Measurements from ENCODE around the gene PRKG1. TPM values are rescaled to one million over a fixed set of nuclear protein-coding genes. Genes with fewer than 3 reads are reported as not detected.

The PRKG1 gene
- total and polyA plus RNA-seq, 7 experiments from 2014 or later, result 0.19 TPM; not detected in 6

DNA sequence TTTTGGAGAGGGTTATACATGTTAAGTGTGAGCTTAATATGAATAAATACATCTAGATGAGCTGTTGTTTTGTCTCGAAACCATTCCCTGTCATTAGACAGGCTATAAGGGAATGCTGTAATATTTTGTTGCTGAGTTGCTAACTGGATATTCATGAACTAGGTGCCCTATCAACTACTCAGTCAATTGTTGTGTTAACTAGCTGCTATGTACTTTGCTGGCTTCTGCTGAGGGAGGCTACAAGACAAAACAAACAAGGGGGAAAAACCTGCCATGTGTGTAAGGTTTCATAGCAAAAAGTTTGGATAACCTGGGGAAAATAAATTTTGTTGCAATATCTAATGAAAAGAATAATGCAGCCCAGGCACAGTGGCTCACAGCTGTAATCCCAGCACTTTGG lies 514.7 kb downstream of the PRKG1 start:
- POLR2A ChIA-PET, result no interaction called here
- ATAC-seq (no peak), DNase-seq (no peak)
- Histone ChIP-seq H3K9me3 (ENCODE audit: control insufficient read depth in 2 of 3, low read length in 3 of 3) (no peaks in the 10 kb centered on the region), H3K27me3 (ENCODE audit: control insufficient read depth in 2 of 2, insufficient read depth in 2 of 2, low read length in 2 of 2) (no peaks in the 10 kb centered on the region), H3K4me3 (ENCODE audit: low read length) (no peak overlapping the region), H3K4me1 (ENCODE audit: control insufficient read depth in 2 of 2, insufficient read depth in 2 of 2, low read length in 2 of 2) (no peaks in the 10 kb centered on the region), H3K36me3 (ENCODE audit: control insufficient read depth in 2 of 3, insufficient read depth in 3 of 3, low read length in 3 of 3) (no peaks in the 10 kb centered on the region), H3K27ac (ENCODE audit: low read depth, low read length) (no peak overlapping the region)
- Mint-ChIP-seq H3K36me3 (no peaks in the 10 kb centered on the region), H3K4me3 (no peak overlapping the region), H3K27me3 (no peaks in the 10 kb centered on the region), H3K9me3 (peaks cover 0 to 2% (median 0%) of the 10 kb centered on the region in 11 donors), H3K4me1 (no peaks in the 10 kb centered on the region), H3K27ac (no peak overlapping the region)
- CTCF ChIA-PET, result no interaction called here
- intact Hi-C loops (cut with micrococcal nuclease), result no loop called here

DNA sequence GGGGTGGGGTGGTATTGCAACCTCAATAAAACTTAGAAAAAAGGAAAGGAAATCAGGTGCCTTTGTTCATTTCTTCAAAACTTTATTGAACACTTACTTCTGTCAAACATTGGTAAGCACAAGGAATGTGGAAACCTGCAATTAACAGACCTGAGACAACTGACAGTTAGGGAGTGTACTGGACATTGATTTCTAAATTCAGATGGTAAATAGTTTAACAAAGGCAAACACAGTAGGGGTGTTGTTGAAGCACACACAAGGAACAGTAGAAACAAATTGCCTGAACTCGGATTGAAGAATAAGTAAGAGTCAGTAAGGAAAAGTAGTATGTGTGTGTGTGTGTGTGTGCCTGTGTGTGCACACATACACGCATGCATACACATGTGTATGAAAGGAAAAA lies 516.5 kb downstream of the PRKG1 start:
- POLR2A ChIA-PET, result no interaction called here
- no peaks in the 10 kb centered on the region for H3K4me1 ChIP-seq (ENCODE audit: control insufficient read depth in 2 of 2, insufficient read depth in 2 of 2, low read length in 2 of 2)
- intact Hi-C loops (cut with micrococcal nuclease), result no loop called here
- H3K4me3 ChIP-seq (ENCODE audit: low read length), result no peak overlapping the region
- no peak for ATAC-seq
- no peaks in the 10 kb centered on the region for H3K36me3 Mint-ChIP-seq
- no peaks in the 10 kb centered on the region for H3K27me3 ChIP-seq (ENCODE audit: control insufficient read depth in 2 of 2, insufficient read depth in 2 of 2, low read length in 2 of 2)
- H3K4me1 Mint-ChIP-seq, result no peaks in the 10 kb centered on the region
- no peak overlapping the region for H3K27ac Mint-ChIP-seq
- H3K27ac ChIP-seq (ENCODE audit: low read depth, low read length), result no peak overlapping the region
- H3K9me3 ChIP-seq (ENCODE audit: control insufficient read depth in 2 of 3, low read length in 3 of 3), result no peaks in the 10 kb centered on the region
- no peak overlapping the region for H3K4me3 Mint-ChIP-seq
- CTCF ChIA-PET, result no interaction called here
- no peaks in the 10 kb centered on the region for H3K36me3 ChIP-seq (ENCODE audit: control insufficient read depth in 2 of 3, insufficient read depth in 3 of 3, low read length in 3 of 3)
- H3K27me3 Mint-ChIP-seq, result no peaks in the 10 kb centered on the region
- peaks cover 0 to 2% (median 0%) of the 10 kb centered on the region in 11 donors for H3K9me3 Mint-ChIP-seq
- DNase-seq, result no peak

DNA sequence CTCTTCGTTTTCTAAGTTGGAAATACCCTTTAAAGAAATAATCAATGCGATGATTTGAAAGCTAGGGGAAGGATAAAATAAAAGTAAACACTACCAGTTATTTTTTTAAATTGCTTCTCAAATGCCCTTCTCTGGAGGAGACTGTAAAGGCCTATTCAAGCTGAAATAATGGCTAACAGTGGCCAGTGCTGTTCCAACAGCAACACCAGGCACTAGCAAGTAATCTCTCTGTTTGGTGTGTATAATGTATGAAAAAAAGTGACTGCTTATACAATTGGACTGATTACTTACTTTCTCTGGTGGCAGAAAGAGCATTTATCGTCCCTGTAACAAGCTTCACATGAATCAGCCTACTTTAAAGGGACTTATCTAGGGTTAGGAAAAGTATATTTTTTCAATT lies 522.4 kb downstream of the PRKG1 start:
- ATAC-seq, result no peak
- Mint-ChIP-seq H3K36me3 (no peaks in the 10 kb centered on the region), H3K9me3 (peaks cover 0 to 5% (median 0%) of the 10 kb centered on the region in 11 donors), H3K27me3 (peaks cover 0 to 2% (median 0%) of the 10 kb centered on the region in 5 donors), H3K4me3 (no peak overlapping the region), H3K4me1 (peaks cover 0 to 5% (median 0%) of the 10 kb centered on the region in 7 donors), H3K27ac (no peak overlapping the region)
- Histone ChIP-seq H3K27me3 (ENCODE audit: control insufficient read depth in 2 of 2, insufficient read depth in 2 of 2, low read length in 2 of 2) (no peaks in the 10 kb centered on the region), H3K27ac (ENCODE audit: low read depth, low read length) (no peak overlapping the region), H3K36me3 (ENCODE audit: control insufficient read depth in 2 of 3, insufficient read depth in 3 of 3, low read length in 3 of 3) (no peaks in the 10 kb centered on the region), H3K9me3 (ENCODE audit: control insufficient read depth in 2 of 3, low read length in 3 of 3) (no peaks in the 10 kb centered on the region), H3K4me3 (ENCODE audit: low read length) (no peak overlapping the region), H3K4me1 (ENCODE audit: control insufficient read depth in 2 of 2, insufficient read depth in 2 of 2, low read length in 2 of 2) (no peaks in the 10 kb centered on the region)
- ChIA-PET CTCF (no interaction called here), POLR2A (no interaction called here)
- intact Hi-C loops (cut with micrococcal nuclease), result no loop called here
- no peak for DNase-seq

DNA sequence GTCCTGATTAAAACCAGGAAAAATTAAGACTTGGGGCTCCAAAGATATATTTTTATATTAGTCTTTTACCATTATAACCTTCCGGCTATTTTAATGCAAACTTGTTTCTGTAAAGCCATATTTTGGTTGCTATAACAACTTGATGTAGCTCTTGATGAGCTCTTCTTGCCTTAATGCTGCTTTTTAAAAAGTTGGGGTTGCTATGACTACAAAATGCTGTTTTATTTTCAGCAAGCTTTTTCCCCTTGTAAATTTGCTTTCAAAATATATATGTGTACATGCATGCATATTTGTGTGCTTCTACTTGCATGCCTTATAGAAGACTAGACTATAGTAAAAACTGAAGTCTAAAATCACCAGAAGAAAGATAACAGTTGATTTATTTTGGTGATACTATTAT lies 525.4 kb downstream of the PRKG1 start:
- H3K9me3 ChIP-seq (ENCODE audit: control insufficient read depth in 2 of 3, low read length in 3 of 3), result no peaks in the 10 kb centered on the region
- Mint-ChIP-seq H3K27me3 (peaks cover 0 to 2% (median 0%) of the 10 kb centered on the region in 5 donors), H3K4me3 (no peak overlapping the region), H3K36me3 (no peaks in the 10 kb centered on the region), H3K27ac (no peak overlapping the region), H3K9me3 (peaks cover 0 to 5% (median 0%) of the 10 kb centered on the region in 11 donors), H3K4me1 (peaks cover 0 to 5% (median 0%) of the 10 kb centered on the region in 7 donors)
- no peak overlapping the region for H3K27ac ChIP-seq (ENCODE audit: low read depth, low read length)
- H3K4me3 ChIP-seq (ENCODE audit: low read length), result no peak overlapping the region
- H3K36me3 ChIP-seq (ENCODE audit: control insufficient read depth in 2 of 3, insufficient read depth in 3 of 3, low read length in 3 of 3), result no peaks in the 10 kb centered on the region
- ATAC-seq (no peak), DNase-seq (no peak)
- no peaks in the 10 kb centered on the region for H3K4me1 ChIP-seq (ENCODE audit: control insufficient read depth in 2 of 2, insufficient read depth in 2 of 2, low read length in 2 of 2)
- intact Hi-C loops (cut with micrococcal nuclease), result no loop called here
- CTCF ChIA-PET, result no interaction called here
- POLR2A ChIA-PET, result no interaction called here
- H3K27me3 ChIP-seq (ENCODE audit: control insufficient read depth in 2 of 2, insufficient read depth in 2 of 2, low read length in 2 of 2), result no peaks in the 10 kb centered on the region

DNA sequence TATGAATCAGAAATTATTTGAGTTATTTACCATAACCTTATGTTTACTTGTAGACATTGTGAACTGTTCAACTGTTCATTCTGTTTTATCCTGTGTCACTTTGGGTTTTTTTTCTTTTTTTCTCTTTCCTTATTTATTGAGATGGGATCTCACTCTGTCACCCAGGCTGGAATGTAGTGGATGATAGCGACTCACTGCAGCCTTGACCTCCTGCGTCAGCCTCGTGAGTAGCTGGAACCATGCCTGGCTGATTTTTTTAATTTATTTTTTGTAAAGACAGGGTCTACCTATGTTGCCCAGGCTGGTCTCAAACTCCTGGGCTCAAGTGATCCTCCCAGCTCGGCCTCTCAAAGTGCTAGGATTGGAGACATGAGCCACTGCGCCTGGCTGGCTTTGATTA lies 528.0 kb downstream of the PRKG1 start:
- no peak overlapping the region for H3K4me3 Mint-ChIP-seq
- no peak for ATAC-seq

DNA sequence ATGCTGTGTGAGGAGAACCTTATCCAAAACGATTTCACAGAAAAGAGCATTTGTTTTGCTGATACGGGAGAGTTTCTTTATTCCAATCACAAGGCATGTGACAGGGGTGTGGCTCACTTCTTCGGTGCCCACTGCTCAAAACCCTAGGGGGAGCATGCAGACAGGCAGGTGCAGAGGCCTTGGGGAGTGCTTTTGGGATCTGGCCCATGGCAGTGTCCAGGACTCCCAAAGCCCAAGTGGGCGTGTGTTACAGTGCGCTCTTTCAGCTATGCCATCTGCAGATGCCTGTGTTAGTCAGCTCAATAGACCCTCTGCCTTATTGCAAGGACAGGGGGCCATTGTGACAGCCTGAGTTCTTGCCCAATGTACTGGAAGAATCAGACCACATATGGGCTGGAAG lies 530.3 kb downstream of the PRKG1 start:
- POLR2A ChIA-PET, result no interaction called here
- Mint-ChIP-seq H3K4me1 (no peaks in the 10 kb centered on the region), H3K4me3 (no peak overlapping the region), H3K27ac (no peak overlapping the region), H3K27me3 (peaks cover 0 to 7% (median 2%) of the 10 kb centered on the region in 5 donors), H3K36me3 (no peaks in the 10 kb centered on the region), H3K9me3 (peaks cover 0 to 1% (median 0%) of the 10 kb centered on the region in 11 donors)
- H3K27ac ChIP-seq (ENCODE audit: low read depth, low read length), result no peak overlapping the region
- no peaks in the 10 kb centered on the region for H3K36me3 ChIP-seq (ENCODE audit: control insufficient read depth in 2 of 3, insufficient read depth in 3 of 3, low read length in 3 of 3)
- H3K4me3 ChIP-seq (ENCODE audit: low read length), result no peak overlapping the region
- no peaks in the 10 kb centered on the region for H3K9me3 ChIP-seq (ENCODE audit: control insufficient read depth in 2 of 3, low read length in 3 of 3)
- ATAC-seq, result no peak
- intact Hi-C loops (cut with micrococcal nuclease), result no loop called here
- H3K4me1 ChIP-seq (ENCODE audit: control insufficient read depth in 2 of 2, insufficient read depth in 2 of 2, low read length in 2 of 2), result no peaks in the 10 kb centered on the region
- CTCF ChIA-PET, result no interaction called here
- no peak for DNase-seq
- no peaks in the 10 kb centered on the region for H3K27me3 ChIP-seq (ENCODE audit: control insufficient read depth in 2 of 2, insufficient read depth in 2 of 2, low read length in 2 of 2)

More for the DNA sequence above, 528.0 kb downstream of the PRKG1 start:
- H3K4me1 Mint-ChIP-seq, result peaks cover 0 to 5% (median 0%) of the 10 kb centered on the region in 7 donors
- DNase-seq, result no peak
- Histone ChIP-seq H3K27me3 (ENCODE audit: control insufficient read depth in 2 of 2, insufficient read depth in 2 of 2, low read length in 2 of 2) (no peaks in the 10 kb centered on the region), H3K27ac (ENCODE audit: low read depth, low read length) (no peak overlapping the region), H3K36me3 (ENCODE audit: control insufficient read depth in 2 of 3, insufficient read depth in 3 of 3, low read length in 3 of 3) (no peaks in the 10 kb centered on the region), H3K9me3 (ENCODE audit: control insufficient read depth in 2 of 3, low read length in 3 of 3) (no peaks in the 10 kb centered on the region), H3K4me3 (ENCODE audit: low read length) (no peak overlapping the region), H3K4me1 (ENCODE audit: control insufficient read depth in 2 of 2, insufficient read depth in 2 of 2, low read length in 2 of 2) (no peaks in the 10 kb centered on the region)
- peaks cover 0 to 5% (median 0%) of the 10 kb centered on the region in 11 donors for H3K9me3 Mint-ChIP-seq
- peaks cover 0 to 2% (median 0%) of the 10 kb centered on the region in 5 donors for H3K27me3 Mint-ChIP-seq
- H3K36me3 Mint-ChIP-seq, result no peaks in the 10 kb centered on the region
- POLR2A ChIA-PET, result no interaction called here
- H3K27ac Mint-ChIP-seq, result no peak overlapping the region
- intact Hi-C loops (cut with micrococcal nuclease), result no loop called here
- CTCF ChIA-PET, result no interaction called here

DNA sequence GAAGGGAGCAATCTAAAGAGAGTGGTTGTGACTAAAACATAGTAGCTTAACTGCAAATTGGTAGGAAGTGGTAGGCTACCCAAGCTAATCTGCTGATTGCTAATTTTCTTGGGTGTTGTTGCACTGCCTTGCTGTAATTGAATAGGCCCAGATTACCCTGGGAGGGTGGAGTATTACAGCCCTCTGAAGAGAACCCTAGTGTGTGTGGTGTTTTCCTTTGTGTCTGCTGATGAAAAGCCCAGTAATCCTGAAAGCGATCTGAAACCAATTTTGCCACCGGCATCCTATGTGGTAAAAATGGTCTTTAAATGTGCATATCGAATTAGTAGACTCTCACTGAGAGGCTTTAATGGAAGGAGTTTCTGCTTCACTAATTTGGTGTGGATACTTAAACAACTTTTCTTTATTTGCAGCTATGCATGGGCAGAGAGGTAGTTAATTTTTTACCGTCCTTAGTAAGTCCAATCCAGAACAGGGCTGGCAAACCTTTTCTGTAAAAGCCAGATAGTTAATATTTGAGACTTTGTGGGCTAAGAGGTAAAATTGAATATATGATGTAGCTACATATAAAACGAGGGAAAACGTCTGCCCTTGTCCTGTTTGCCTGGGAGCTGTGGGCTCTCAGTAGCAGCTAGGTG lies 532.7 kb downstream of the PRKG1 start:
- Mint-ChIP-seq H3K36me3 (no peaks in the 10 kb centered on the region), H3K27me3 (peaks cover 0 to 7% (median 0%) of the 10 kb centered on the region in 5 donors), H3K27ac (no peak overlapping the region), H3K4me1 (no peaks in the 10 kb centered on the region), H3K4me3 (no peak overlapping the region), H3K9me3 (peaks cover 0 to 1% (median 0%) of the 10 kb centered on the region in 11 donors)
- no peaks in the 10 kb centered on the region for H3K36me3 ChIP-seq (ENCODE audit: control insufficient read depth in 2 of 3, insufficient read depth in 3 of 3, low read length in 3 of 3)
- H3K9me3 ChIP-seq (ENCODE audit: control insufficient read depth in 2 of 3, low read length in 3 of 3), result no peaks in the 10 kb centered on the region
- CTCF ChIA-PET, result no interaction called here
- H3K4me3 ChIP-seq (ENCODE audit: low read length), result no peak overlapping the region
- intact Hi-C loops (cut with micrococcal nuclease), result no loop called here
- POLR2A ChIA-PET, result no interaction called here
- H3K4me1 ChIP-seq (ENCODE audit: control insufficient read depth in 2 of 2, insufficient read depth in 2 of 2, low read length in 2 of 2), result no peaks in the 10 kb centered on the region
- no peaks in the 10 kb centered on the region for H3K27me3 ChIP-seq (ENCODE audit: control insufficient read depth in 2 of 2, insufficient read depth in 2 of 2, low read length in 2 of 2)
- H3K27ac ChIP-seq (ENCODE audit: low read depth, low read length), result no peak overlapping the region
- DNase-seq (no peak), ATAC-seq (no peak)

Measured in naive thymus-derived CD4-positive, alpha-beta T cell (primary cell).